Kidney (tissue), 14 donors: ENCODE data around the gene DNAJC15. TPM values are rescaled to one million over a fixed set of nuclear protein-coding genes. Genes with fewer than 3 reads are reported as not detected.
"Not testable (repeated sequence)": the region's sequence is repeated elsewhere in the genome, so short reads cannot be mapped to it uniquely, and the experiment has no call there.

ENCODE experiments used
- DNase-seq, 5 donors: peaks; one replicate each; pipeline ENCODE4 v3.0.0-alpha.2; 2013 to 2020
- FAIRE-seq: peaks from 2 replicates; lab custom pipeline; 2012; peaks lifted over from hg19 to GRCh38; lab: Jason Lieb, UNC
- H3K27ac ChIP-seq, 2 donors: one replicate each; pipeline ENCODE4 v1.7.0; 2013; ENCODE audit warnings: low read depth in 2 of 2, low read length in 2 of 2, inconsistent platforms in 1 of 2
- H3K27me3 ChIP-seq: one replicate; pipeline ENCODE4 v1.7.1; 2013; ENCODE audit warnings: low read length, inconsistent platforms; ENCODE audit not compliant: control insufficient read depth, insufficient read depth
- H3K36me3 ChIP-seq, 3 donors: one replicate each; pipeline versions ENCODE4 v1.7.0 to v1.7.1; 2013; ENCODE audit warnings: low read length in 3 of 3, control low read depth in 1 of 3, inconsistent platforms in 1 of 3; ENCODE audit not compliant: insufficient read depth in 3 of 3, control insufficient read depth in 2 of 3
- H3K4me1 ChIP-seq, 3 donors: one replicate each; pipeline versions ENCODE4 v1.7.0 to v1.7.1; 2013; ENCODE audit warnings: low read length in 3 of 3, inconsistent platforms in 1 of 3, low read depth in 1 of 3; ENCODE audit not compliant: control insufficient read depth in 2 of 3, insufficient read depth in 2 of 3
- H3K4me3 ChIP-seq, 3 donors: one replicate each; pipeline versions ENCODE4 v1.7.0 to v1.8.1; 2013; ENCODE audit warnings: low read length in 3 of 3, control low read depth in 1 of 3, inconsistent platforms in 1 of 3
- H3K9ac ChIP-seq, 3 donors: one replicate each; pipeline versions ENCODE4 v1.7.0 to v1.7.1; 2013; ENCODE audit warnings: low read length in 3 of 3, control low read depth in 1 of 3, inconsistent platforms in 1 of 3
- H3K9me3 ChIP-seq, 3 donors: one replicate each; pipeline versions ENCODE4 v1.7.0 to v1.7.1; 2013; ENCODE audit warnings: low read length in 3 of 3, control low read depth in 1 of 3, inconsistent platforms in 1 of 3; ENCODE audit not compliant: control insufficient read depth in 2 of 3, insufficient read depth in 1 of 3
- CTCF ChIP-seq: IDR thresholded peaks from 3 replicates; pipeline ENCODE4 v1.5.1; 2012; ENCODE audit warnings: mild to moderate bottlenecking, moderate library complexity, borderline replicate concordance; ENCODE audit not compliant: insufficient read depth; ENCODE audit errors: extremely low read depth
- intact Hi-C: fragments of 100-400 bp; cut with DNase I; formaldehyde crosslinking; loops from one replicate; pipeline ENCODE4 v1.11.1; 2022
- polyA plus RNA-seq: library from polyadenylated mRNA; stranded (reverse); fragments of 350-450 nt; fragmentation: Illumina TruSeq; extraction: RNeasy Lipid Tissue Mini Kit (QIAGEN cat#74804); gene quantifications from one replicate; pipeline ENCODE4 v1.2.3, GENCODE V29; 2014; ENCODE audit warnings: low read depth, low replicate concordance; ENCODE audit not compliant: insufficient read depth
- total RNA-seq: library from RNA; stranded (reverse); fragmentation: NEBNext Ultra II Directional; extraction: Animal tissue kit (Norgen Biotek cat#: 25700); gene quantifications from one replicate; pipeline ENCODE4 v1.2.1, GENCODE V29; 2021
- donor health status: control.
- donor health status: control.
- donor health status: control.
- donor health status: control.
- donor health status: control.
- donor health status: DM: yes; HTN: yes; CAD: no.
- donor health status: Normal renal cell carcinoma (clear cell type).

DNAJC15 gene
- total and polyA plus RNA-seq, 2 donors from 2014 or later: 18.8 to 31.0 TPM

GRCh38 chr13:42985312-42986175 lies 37.8 kb upstream of the DNAJC15 start:
- intact Hi-C loops: no loop called here
- H3K27me3 ChIP-seq: no peaks in the 10 kb centered on the region
- no peak for TF ChIP-seq CTCF
- peak overlapping the region; percentile 89 to 92 for H3K27ac ChIP-seq
- H3K9me3 ChIP-seq: no peaks in the 10 kb centered on the region
- peak overlapping the region in 2 of 3 donors; percentile 43 to 49 for H3K4me3 ChIP-seq
- H3K9ac ChIP-seq: peak overlapping the region in 1 of 3 donors; percentile 28
- peak in 4 of 5 donors; percentile 21 to 76 (median 43) for DNase-seq
- no peak for FAIRE-seq
- peaks cover 3 to 13% (median 12%) of the 10 kb centered on the region in 3 donors for H3K4me1 ChIP-seq
- H3K36me3 ChIP-seq: no peaks in the 10 kb centered on the region

- no peaks in the 10 kb centered on the region for H3K9me3 ChIP-seq
- H3K9ac ChIP-seq: peak overlapping the region in 1 of 3 donors; percentile 28
- no peaks in the 10 kb centered on the region for H3K27me3 ChIP-seq
- DNase-seq (no peak), FAIRE-seq (no peak)
- no peak for TF ChIP-seq CTCF
- H3K4me3 ChIP-seq: peak overlapping the region in 1 of 3 donors; percentile 43
- H3K36me3 ChIP-seq: no peaks in the 10 kb centered on the region
- intact Hi-C loops: no loop called here
- peaks cover 6 to 15% (median 13%) of the 10 kb centered on the region in 3 donors for H3K4me1 ChIP-seq
- peak overlapping the region; percentile 89 to 92 for H3K27ac ChIP-seq
Measured at GRCh38 chr13:42986176-42986574, 37.2 kb upstream of the DNAJC15 start.

GRCh38 chr13:42990291-42991232 lies 32.8 kb upstream of the DNAJC15 start:
- H3K4me3 ChIP-seq: peak overlapping the region; percentile 28 to 92 (median 89)
- FAIRE-seq (no peak), DNase-seq (peak in 2 of 5 donors; percentile 71 to 73)
- no peaks in the 10 kb centered on the region for H3K36me3 ChIP-seq
- intact Hi-C loops: no loop called here
- H3K4me1 ChIP-seq: peaks cover 6 to 8% (median 7%) of the 10 kb centered on the region in 3 donors
- no peaks in the 10 kb centered on the region for H3K9me3 ChIP-seq
- H3K27me3 ChIP-seq: no peaks in the 10 kb centered on the region
- H3K9ac ChIP-seq: peak overlapping the region in 1 of 3 donors; percentile 20
- no peak overlapping the region for H3K27ac ChIP-seq
- no peak for TF ChIP-seq CTCF

DNA sequence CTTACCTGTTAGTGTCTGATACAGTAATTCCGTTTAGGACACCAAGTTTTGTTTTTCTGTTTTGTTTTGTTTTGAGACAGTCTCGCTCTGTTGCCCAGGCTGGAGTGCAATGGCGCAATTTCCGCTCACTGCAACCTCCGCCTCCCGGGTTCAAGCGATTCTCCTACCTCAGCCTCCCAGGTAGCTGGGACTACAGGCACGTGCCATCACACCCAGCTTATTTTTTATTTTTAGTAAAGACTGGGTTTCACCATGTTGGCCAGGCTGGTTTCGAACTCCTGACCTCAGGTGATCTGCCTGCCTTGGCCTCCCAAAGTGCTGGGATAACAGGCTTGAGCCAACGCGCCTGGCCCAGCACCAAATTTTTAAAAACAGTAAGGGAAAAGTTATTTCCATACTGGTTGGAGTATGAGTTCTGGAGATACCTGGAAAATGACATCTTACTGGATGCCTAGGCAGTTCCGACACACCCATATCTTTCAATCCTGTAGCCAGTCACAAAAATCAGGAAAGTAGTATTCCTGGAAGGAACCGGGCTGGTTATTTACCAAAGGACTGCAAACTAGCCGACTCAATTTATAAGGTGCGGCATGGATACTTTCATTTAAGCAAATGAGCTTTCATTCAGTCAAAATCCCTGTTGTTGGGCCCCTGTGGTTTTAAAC lies 32.0 kb upstream of the DNAJC15 start:
- intact Hi-C loops: not testable (repeated sequence)

More for the DNA sequence above, 32.0 kb upstream of the DNAJC15 start:
- peak overlapping the region; percentile 20 to 92 (median 91) for H3K9ac ChIP-seq
- H3K4me1 ChIP-seq, DNase-seq, FAIRE-seq, H3K9me3 ChIP-seq, H3K27me3 ChIP-seq, H3K36me3 ChIP-seq: not testable (repeated sequence)
- peak overlapping the region; percentile 85 to 88 for H3K27ac ChIP-seq
- peak overlapping the region; percentile 37 to 92 (median 89) for H3K4me3 ChIP-seq
